HepG2 (cell line): ENCODE measurements around the gene DDI2.
"Not testable (repeated sequence)": the region's sequence is repeated elsewhere in the genome, so short reads cannot be mapped to it uniquely, and the experiment has no call there.

Source experiments
- POLR2AphosphoS5 ChIP-seq: IDR thresholded peaks from 2 replicates; pipeline ENCODE4 v1.6.1; 2012; ENCODE audit warnings: low read depth, low read length
- REST ChIP-seq, 2 experiments: IDR thresholded peaks; 2 replicates each; pipeline ENCODE4 v1.6.1; 2011 to 2012; ENCODE audit warnings: low read length in 2 of 2, borderline replicate concordance in 1 of 2, low read depth in 1 of 2, mild to moderate bottlenecking in 1 of 2, moderate library complexity in 1 of 2
- YY1 ChIP-seq: IDR thresholded peaks from 2 replicates; pipeline ENCODE4 v1.6.1; 2011; ENCODE audit warnings: low read length, low read depth, moderate library complexity, mild to moderate bottlenecking; ENCODE audit not compliant: insufficient read depth, insufficient replicate concordance
- ZNF382 ChIP-seq: sonication (generic); formaldehyde crosslinking; IDR thresholded peaks from 2 replicates; pipeline ENCODE4 v1.5.0; 2020; ENCODE audit warnings: missing genetic modification reagents, mild to moderate bottlenecking, borderline replicate concordance

- not testable (repeated sequence) for TF ChIP-seq REST (IDR thresholded peaks at IDR 0.05; ENCODE audit: borderline replicate concordance in 1 of 2, low read depth in 1 of 2, low read length in 2 of 2); POLR2AphosphoS5; ZNF382 (CRISPR knock-in tag); YY1
Observed at GRCh38 chr1:15699321-15699720, 82.1 kb downstream of the DDI2 start.
